ENCODE data around the gene RFESD. TPM values are rescaled to one million over a fixed set of nuclear protein-coding genes. Genes with fewer than 3 reads are reported as not detected.

RFESD gene
- total RNA-seq, result 1.7 and 2.4 TPM in 2 replicates

GRCh38 chr5:95646569-95647431, at the start of gene RFESD:
Gene RFESD (plus strand): TSS chr5:95646777. CDS start chr5:95652272, 5,495 bp downstream.

GRCh38 chr5:95620030-95620869, 26.3 kb upstream of the RFESD start, which contains the start of gene GPR150:
Gene GPR150 (plus strand): TSS chr5:95620087. CDS start chr5:95620276, 189 bp downstream.

DNA sequence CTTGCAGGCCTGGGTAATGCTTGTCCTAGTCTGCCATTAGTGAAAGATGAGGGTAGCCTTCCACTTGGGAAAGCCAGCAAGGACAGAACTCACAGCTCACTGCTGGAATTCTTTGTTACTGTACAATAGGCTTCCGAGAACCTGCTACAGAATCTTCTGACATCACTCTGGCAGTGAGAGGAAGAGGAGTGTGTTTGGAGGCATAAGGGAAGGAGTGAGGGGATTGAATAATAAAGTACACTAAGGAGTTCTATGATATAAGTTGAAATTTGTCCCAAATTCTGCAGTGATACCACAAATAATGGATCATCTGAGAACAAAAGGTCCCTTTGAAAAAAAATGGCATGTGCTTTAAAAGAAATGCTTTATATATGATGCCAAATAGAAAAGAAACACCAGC, 36.3 kb downstream of the RFESD start, which contains the start of gene SPATA9:
Gene SPATA9 (minus strand): TSS at position 101 of the 400 bp plus-strand sequence. CDS start 137 bp downstream, outside the sequence.

Other genes with a start within 250 kb of the RFESD start
- 39.0 and 46.8 TPM in 2 replicates for gene SKIC3, start 91.8 kb upstream of the RFESD start, total RNA-seq
- gene ARSK, start 91.7 kb upstream of the RFESD start, total RNA-seq, result 4.7 and 6.2 TPM in 2 replicates
- gene GPR150, start 26.7 kb upstream of the RFESD start, total RNA-seq, result 0.47 TPM in 1 of 2 replicates, not detected in the other
- gene SPATA9, start 36.2 kb downstream of the RFESD start, total RNA-seq, result not detected in 2 replicates
- gene RHOBTB3, start 84.6 kb downstream of the RFESD start, total RNA-seq, result 0.39 and 2.2 TPM in 2 replicates
- gene GLRX, start 175.9 kb downstream of the RFESD start, total RNA-seq, result 6.2 and 7.9 TPM in 2 replicates

Measured in hair follicular keratinocyte (primary cell).